Activated CD4-positive, alpha-beta T cell treated with anti-CD3 and anti-CD28 coated beads, Interleukin-2, amount 50 U/mL, for 4 hours (primary cell): ENCODE data around the gene C1R.

Experiments used
- DNase-seq, 2 experiments: peaks; one replicate each; pipeline ENCODE4 v3.0.0-alpha.2; 2020

The C1R gene

DNA sequence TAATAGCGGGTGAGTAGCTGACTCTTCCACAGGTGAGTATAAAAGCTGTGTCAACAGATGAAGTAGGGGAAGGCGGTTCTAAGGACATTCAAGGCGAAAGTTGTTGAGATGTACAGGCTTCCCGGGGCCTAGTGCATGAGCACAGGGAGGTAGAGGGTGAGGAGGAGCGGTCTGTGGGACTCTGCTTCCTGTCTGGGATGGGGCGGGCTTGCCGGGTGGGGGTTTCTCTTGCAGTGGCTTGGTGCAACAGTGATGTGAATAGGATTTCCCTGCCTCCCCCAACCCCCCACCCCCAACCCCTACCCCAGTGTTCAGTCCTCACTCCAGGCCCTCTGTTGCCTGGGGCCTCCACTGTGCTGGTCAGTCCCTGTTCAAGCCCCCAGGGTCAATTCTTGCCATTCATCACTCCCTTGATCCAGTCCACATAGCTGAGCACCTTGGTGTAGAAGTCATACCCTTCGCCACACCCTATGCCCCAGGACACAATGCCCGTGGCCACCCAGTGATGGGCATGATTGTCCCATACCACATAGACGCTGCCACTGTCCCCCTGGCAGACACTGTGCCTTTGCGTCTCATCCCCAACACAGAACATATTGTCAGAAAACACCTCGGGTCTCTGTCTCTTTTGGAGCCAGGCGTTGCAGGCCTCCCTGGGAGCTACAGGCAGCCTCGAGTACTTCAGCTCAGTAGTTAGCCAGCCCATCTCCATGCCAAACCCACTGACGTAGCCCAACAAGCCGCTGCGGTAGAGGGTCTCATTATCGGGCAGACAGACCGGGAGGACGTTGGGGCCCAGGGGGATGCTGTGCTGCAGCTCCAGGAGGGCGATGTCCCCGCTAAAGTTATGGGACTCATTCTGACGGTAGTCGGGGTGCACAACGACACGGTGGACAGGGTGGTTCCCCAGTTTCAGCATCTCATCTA lies 4.0 kb upstream of the C1R start:
- no peak for DNase-seq

DNA sequence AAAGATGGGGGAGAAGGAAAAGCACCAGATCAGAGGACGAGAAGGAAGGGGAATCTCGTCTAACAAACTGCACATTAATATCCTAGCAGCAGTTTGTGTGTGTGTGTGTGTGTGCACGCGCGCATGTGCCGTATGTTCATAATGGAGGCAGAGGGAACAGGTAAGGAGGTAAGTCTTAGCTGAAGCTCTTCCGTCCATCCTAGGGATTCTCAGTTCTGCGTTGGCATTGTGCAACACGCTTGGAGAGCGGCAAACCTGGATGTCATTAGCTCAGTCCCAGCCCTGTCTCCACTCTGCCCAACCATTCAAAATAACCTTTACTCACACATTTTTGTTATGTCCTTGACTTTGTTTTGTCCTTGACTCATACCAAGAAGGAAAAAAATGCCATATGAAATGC lies 1.6 kb upstream of the C1R start:
- DNase-seq, result no peak

DNA sequence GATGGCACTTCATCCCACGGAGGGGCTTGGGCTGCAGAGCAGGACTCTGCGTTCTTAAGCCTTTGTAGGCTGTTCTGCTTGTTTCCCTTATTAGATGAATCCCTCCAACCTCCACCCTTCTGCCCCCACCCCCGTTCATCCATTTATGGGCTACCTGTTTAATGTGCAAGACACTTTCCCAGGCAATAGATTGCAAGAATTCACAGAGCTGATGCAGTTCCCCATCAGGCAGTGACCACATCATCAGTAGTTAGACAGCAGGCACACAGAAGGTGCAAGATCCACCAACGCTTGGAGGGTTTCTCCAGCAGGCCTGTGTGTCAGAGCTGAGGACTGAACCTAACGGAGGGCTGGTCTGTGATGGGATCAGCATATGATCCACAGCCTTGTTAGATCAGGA lies 1.2 kb upstream of the C1R start:
- DNase-seq, result no peak

- no peak for DNase-seq
Measured at GRCh38 chr12:7092986-7093460, 778 bp upstream of the C1R start.

- DNase-seq, result no peak
Measured at GRCh38 chr12:7091660-7092228, 501 bp downstream of the C1R start.

DNA sequence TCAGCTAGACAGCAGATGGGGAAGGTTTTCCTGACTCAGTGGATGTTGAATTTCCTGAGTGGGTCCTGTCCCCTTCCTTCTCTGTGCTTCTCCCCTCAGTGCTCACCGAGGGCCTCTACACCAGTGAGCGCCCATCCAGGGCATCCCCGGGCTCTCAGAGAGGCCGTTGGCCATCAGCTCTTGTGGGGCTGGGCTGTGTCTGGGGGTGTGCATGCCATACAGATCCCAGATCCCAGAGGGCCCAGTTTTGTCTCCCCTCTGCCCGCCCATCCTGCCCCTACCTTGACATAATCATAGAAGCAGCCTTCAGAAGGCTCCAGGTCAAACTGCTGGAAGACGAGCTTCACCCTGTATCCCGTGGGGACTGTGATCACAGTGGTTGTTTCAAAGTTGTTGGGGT lies 1.1 kb downstream of the C1R start:
- no peak for DNase-seq

DNA sequence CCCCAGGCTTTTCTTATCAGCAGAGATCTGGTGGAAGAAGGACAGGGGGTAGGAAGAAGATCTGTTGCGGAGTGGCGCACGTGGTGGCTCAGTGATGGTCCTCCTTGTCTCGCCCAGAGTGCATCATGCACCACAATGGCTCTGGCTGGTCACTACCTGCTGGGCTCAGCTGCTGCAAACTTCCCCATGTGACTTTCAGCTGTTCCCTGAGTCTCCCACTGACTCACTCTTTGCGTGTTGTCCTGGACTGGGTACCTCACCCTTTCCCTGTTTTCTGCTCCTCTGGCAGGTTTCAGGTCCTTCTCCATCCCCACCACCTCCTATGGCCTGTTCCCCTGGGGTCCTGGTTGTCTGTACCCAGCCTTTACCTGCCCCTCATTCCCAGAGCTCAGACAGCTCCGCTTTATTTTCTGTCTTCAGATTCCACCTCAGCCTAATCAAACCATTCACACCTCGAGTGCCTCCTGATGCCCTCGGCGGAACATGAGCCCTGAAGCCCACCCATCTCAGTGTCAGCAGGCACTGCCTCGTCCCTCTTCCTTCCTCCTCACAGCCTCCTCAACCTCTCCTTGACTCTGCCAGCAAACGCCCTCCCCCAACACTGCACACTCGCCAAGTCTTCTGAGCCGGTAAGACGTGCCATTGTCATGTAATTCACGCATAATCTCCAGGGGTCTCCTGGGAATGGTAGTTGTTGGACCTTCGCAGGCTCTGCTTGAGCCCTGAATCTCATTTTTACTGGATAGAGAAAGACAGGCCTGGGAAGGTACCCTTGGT lies 1.8 kb downstream of the C1R start:
- no peak for DNase-seq

- no peak for DNase-seq
Measured at GRCh38 chr12:7089196-7089871, 2.9 kb downstream of the C1R start.

DNA sequence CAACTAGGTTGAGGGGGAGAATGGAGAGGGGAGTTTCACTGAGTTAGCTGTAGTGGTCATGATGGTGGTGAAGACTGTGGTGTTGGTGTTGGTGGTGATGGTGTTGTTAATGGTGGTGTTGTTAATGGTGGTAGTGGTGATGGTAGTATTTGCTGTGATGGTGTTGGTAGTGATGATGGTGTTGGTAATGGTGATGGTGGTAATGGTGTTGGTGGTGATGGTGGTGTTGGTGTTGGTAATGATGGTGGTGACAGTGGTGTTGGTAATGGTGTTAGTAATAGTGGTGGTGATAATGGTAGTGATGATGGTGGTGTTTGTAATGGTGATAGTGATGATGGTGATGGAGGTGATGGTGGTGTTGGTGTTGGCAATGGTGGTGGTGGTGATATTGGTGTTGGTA lies 9.1 kb downstream of the C1R start:
- no peak for DNase-seq

DNA sequence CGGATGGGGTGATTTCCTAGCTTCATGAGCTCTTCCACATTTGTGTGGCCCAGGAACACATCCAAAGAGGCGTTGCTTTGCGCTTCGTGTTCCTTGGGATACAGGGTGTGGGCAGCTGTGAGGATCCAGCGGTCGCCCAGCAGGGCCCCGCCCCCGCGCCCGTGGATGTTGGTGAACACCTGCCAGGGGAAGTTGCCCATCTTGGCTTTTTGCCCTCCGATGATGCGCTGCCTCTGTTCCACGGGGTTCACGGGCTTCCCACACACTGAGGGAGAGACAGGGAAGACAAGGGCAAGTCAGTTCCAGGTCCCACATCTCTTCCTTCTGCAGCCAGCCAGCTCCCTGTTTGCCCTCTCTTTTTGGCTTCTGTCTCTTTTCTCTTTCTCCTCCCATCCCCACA lies 11.2 kb downstream of the C1R start:
- no peak for DNase-seq

DNA sequence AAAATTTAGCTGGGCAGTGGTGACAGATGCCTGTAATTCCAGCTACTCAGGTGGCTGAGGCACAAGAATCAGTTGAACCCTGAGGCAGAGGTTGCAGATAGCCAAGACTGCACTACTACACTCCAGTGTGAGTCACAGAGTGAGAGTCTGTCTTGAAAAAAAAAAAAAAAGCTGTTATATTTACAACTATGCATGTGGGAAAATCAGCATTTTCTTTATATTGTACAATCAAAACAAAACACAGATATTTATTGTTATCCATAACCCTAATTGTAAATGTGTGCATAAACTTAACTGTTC lies 12.5 kb downstream of the C1R start:
- no peak for DNase-seq

GRCh38 chr12:7078163-7078562 lies 14.1 kb downstream of the C1R start:
- DNase-seq, result no peak

- no peak for DNase-seq
Measured at GRCh38 chr12:7076493-7076892, 15.8 kb downstream of the C1R start.

- DNase-seq, result no peak
Measured at GRCh38 chr12:7075939-7076338, 16.3 kb downstream of the C1R start.

GRCh38 chr12:7075518-7075917 lies 16.7 kb downstream of the C1R start:
- DNase-seq, result no peak

GRCh38 chr12:7073946-7074345 lies 18.3 kb downstream of the C1R start:
- no peak for DNase-seq

DNA sequence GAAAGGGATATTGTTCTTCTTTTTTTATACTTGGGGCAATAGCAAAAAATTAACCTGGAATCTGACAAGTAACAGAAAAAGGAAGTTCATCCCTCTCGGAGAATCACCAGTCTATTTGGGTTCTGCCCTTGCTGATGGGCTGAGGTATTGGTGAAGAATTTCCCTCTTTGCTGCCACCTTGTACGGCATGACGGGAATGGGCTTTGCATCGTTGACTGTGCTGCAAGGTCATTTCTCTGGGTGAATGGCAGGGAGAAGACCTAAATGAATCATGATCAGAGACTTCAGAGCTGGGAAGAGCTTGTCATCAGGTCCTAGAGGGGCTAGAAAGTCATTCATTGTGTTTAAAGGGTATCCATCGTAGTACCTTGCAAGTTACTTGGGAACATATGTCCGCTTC lies 19.7 kb downstream of the C1R start:
- DNase-seq, result no peak

DNA sequence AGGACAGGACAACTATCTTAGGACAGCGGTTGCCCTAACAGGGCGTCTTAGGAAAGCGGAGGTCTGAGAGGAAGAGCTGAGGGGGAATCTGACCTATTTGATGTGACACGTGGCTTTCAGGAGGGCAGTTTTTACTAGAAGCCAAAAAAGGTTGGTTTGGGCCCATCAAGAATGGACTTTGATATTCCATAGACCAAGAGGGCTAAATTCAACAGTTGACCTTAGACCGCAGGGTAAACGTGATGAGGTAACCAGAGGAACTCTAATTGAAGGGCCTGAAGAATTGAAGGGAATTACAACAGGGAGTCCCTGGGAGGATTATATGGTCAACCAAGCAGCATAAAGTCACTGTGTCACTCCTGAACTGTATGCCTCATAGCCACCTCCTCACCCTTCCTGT lies 20.2 kb downstream of the C1R start:
- DNase-seq, result no peak

GRCh38 chr12:7069386-7069785 lies 22.9 kb downstream of the C1R start:
- DNase-seq, result no peak

DNA sequence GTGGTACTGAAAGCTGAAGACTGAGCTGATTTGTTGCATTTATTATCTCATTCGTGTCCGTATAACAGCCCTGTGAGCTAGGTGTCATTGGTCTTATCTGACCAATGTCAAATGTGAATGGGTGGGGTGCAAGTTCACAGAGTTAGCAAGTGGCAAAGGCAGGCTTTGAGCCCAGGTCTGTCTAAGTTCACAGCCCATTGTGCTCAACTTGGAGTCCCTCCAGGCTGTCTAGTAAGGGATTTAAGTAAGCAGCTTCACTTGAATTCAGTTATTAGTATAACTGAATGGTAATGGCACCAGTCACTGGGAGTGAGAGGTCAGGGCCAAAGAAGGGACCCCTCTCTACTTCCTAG lies 23.3 kb downstream of the C1R start:
- no peak for DNase-seq

DNA sequence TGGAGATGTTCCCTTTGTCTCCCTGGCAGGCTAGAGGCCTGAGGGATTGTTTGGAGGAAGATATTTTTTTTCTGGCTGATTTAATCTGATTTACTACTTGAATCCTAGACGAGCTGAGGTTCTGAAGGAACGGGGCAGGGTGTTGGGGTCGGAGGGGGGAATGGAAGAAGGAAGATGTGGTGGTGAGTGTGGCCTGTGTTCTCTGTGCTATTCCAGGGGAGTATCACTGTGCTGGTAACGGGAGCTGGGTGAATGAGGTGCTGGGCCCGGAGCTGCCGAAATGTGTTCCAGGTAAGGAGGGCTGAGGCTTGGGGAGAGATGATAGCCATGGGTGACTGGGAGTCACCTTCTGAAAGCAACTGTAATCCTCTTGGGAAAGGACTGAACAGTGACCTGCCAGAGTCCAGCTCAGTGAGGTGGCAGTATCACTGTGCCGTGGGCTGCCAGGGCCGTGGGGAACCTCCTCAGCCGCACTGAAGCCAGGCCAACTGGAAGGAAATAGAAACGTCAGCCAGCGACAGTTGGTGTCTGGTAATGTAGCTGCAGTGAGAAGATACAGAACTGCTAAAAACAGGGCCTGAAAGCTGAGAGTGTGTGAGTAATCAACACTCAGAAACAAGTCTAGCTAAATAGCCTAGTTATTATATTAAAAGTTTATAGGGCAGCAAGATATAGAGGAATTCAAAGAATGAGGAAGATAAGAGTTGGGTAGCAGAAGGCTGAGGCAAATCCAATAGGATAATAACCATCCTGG lies 23.8 kb downstream of the C1R start:
- no peak for DNase-seq

DNA sequence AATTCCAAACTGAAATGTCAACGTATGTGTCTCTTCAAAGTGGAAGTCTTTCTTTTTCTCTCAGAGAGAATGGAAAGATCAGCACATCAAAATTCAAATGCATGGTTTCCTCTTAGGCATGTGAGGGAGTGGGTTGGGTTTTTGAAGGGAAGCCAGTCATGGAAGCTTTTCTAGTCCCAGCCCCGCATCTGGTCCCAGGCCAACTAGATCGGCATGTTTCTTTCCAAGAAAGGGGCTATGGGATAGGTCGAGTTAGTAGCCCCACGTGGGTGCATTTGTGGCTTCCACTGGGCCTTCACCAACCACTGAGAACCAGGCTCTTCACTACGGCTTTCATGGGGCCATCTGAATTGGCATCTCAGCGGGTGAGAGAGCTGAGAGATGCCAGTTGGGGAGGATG lies 25.1 kb downstream of the C1R start:
- DNase-seq, result no peak

- DNase-seq, result no peak
Measured at GRCh38 chr12:7066596-7066995, 25.6 kb downstream of the C1R start.
